HepG2 (cell line): Measurements from ENCODE around the gene C5AR1. TPM values are rescaled to one million over a fixed set of nuclear protein-coding genes. Genes with fewer than 3 reads are reported as not detected.

ENCODE experiments used
- ARHGAP35 ChIP-seq: sonication (generic); formaldehyde crosslinking; IDR thresholded peaks from 2 replicates; pipeline ENCODE4 v1.9.0; 2022; ENCODE audit warnings: mild to moderate bottlenecking, inconsistent platforms, moderate library complexity, missing genetic modification reagents, borderline replicate concordance
- DR1 ChIP-seq: sonication (generic); formaldehyde crosslinking; IDR thresholded peaks from 2 replicates; pipeline ENCODE4 v1.8.0; 2021; ENCODE audit warnings: mild to moderate bottlenecking, missing genetic modification reagents, inconsistent platforms
- GTF2F1 ChIP-seq: fragments of 150-350 bp; IDR thresholded peaks from 2 replicates; pipeline ENCODE4 v1.6.1; 2014; ENCODE audit warnings: low read length
- HMGXB3 ChIP-seq: sonication (generic); formaldehyde crosslinking; IDR thresholded peaks from 2 replicates; pipeline ENCODE4 v1.4.0; 2020; ENCODE audit warnings: missing genetic modification reagents, borderline replicate concordance
- HOMEZ ChIP-seq: IDR thresholded peaks from 2 replicates; pipeline ENCODE4 v1.6.1; 2016; ENCODE audit warnings: low read depth
- POGK ChIP-seq: sonication (generic); formaldehyde crosslinking; conservative IDR thresholded peaks from 2 replicates; pipeline ENCODE4 v1.8.0; 2022; ENCODE audit warnings: mild to moderate bottlenecking, moderate library complexity, missing genetic modification reagents
- RFXAP ChIP-seq: sonication (generic); formaldehyde crosslinking; IDR thresholded peaks from 2 replicates; pipeline ENCODE4 v1.4.0; 2020; ENCODE audit warnings: missing genetic modification reagents, borderline replicate concordance
- SALL1 ChIP-seq: sonication (generic); formaldehyde crosslinking; IDR thresholded peaks from 2 replicates; pipeline ENCODE4 v1.8.0; 2022; ENCODE audit warnings: mild to moderate bottlenecking, missing genetic modification reagents
- SSRP1 ChIP-seq: IDR thresholded peaks from 2 replicates; pipeline ENCODE4 v1.6.1; 2016; ENCODE audit warnings: control low read depth
- SUZ12 ChIP-seq: fragments of 150-350 bp; IDR thresholded peaks from 2 replicates; pipeline ENCODE4 v1.6.1; 2014; ENCODE audit warnings: low read depth, low read length
- TRAFD1 ChIP-seq: sonication (generic); formaldehyde crosslinking; IDR thresholded peaks from 2 replicates; pipeline ENCODE4 v1.5.1; 2020; ENCODE audit warnings: missing genetic modification reagents, mild to moderate bottlenecking, borderline replicate concordance
- ZBTB25 ChIP-seq: IDR thresholded peaks from 2 replicates; pipeline ENCODE4 v1.6.1; 2018; ENCODE audit warnings: missing genetic modification reagents
- ZBTB8A ChIP-seq: sonication (generic); formaldehyde crosslinking; IDR thresholded peaks from 2 replicates; pipeline ENCODE4 v1.4.0; 2020; ENCODE audit warnings: mild to moderate bottlenecking, low read depth, missing genetic modification reagents, borderline replicate concordance
- ZFP37 ChIP-seq: sonication (generic); formaldehyde crosslinking; IDR thresholded peaks from 2 replicates; pipeline ENCODE4 v1.4.0; 2020; ENCODE audit warnings: missing genetic modification reagents, borderline replicate concordance
- ZNF619 ChIP-seq: sonication (generic); formaldehyde crosslinking; IDR thresholded peaks from 2 replicates; pipeline ENCODE4 v1.4.0; 2020; ENCODE audit warnings: mild to moderate bottlenecking, missing genetic modification reagents
- ZNF713 ChIP-seq: sonication (generic); formaldehyde crosslinking; IDR thresholded peaks from 2 replicates; pipeline ENCODE4 v1.4.0; 2020; ENCODE audit warnings: mild to moderate bottlenecking, missing genetic modification reagents
- ZNF772 ChIP-seq: sonication (generic); formaldehyde crosslinking; IDR thresholded peaks from 2 replicates; pipeline ENCODE4 v1.5.0; 2020; ENCODE audit warnings: mild to moderate bottlenecking, missing genetic modification reagents
- ZNF83 ChIP-seq: sonication (generic); formaldehyde crosslinking; IDR thresholded peaks from 2 replicates; pipeline ENCODE4 v1.4.0; 2020; ENCODE audit warnings: missing genetic modification reagents, mild to moderate bottlenecking, borderline replicate concordance
- polyA plus RNA-seq, 8 experiments: library from polyadenylated mRNA; depleted of rRNA in 3 of 8; stranded (reverse) in 7 of 8; unstranded in 1 of 8; fragments of >200 nt; fragmentation: Illumina TruSeq in 4 of 8; extraction: Trizol in 4 of 8; gene quantifications; 2 replicates each; pipeline versions ENCODE4 v1.2.1 to v1.2.3, GENCODE V29; 2011 to 2016; ENCODE audit warnings: low read depth in 4 of 8, missing spikeins in 1 of 8, mixed read lengths in 1 of 8; ENCODE audit not compliant: insufficient read depth in 1 of 8
- total RNA-seq, 5 experiments: library from RNA; depleted of rRNA; stranded (reverse); fragments of >200 nt; fragmentation: Illumina TruSeq; extraction: Trizol; gene quantifications; 2 replicates each; pipeline ENCODE4 v1.2.3, GENCODE V29; 2016; ENCODE audit warnings: low read depth in 1 of 5

Gene C5AR1
- total and polyA plus RNA-seq, 2 of the 13 experiments (the other 11 are each of a cell fraction or from before 2014, with no cell fraction given) = 0.07 to 1.6 TPM

- TF ChIP-seq ZBTB8A (CRISPR knock-in tag) (no peak), ZNF83 (CRISPR knock-in tag) (no peak), HOMEZ (CRISPR knock-in tag) (0 out of 2 replicates have a peak, but pooled peaks have one; percentile 13), TRAFD1 (no peak), DR1 (CRISPR knock-in tag) (peak; percentile 59; the same call in 1 of the 2 replicates), ARHGAP35 (CRISPR knock-in tag) (peak; percentile 54; the same call in 1 of the 2 replicates), GTF2F1 (no peak), HMGXB3 (CRISPR knock-in tag) (peak; percentile 51; the same call in 1 of the 2 replicates), POGK (0 out of 2 replicates have a peak, but pooled peaks have one; percentile 18), ZNF772 (CRISPR knock-in tag) (peak; percentile 76; the same call in 1 of the 2 replicates), SSRP1 (CRISPR knock-in tag) (no peak), ZFP37 (no peak; the same call in 1 of the 2 replicates), SUZ12 (no peak), ZBTB25 (CRISPR knock-in tag) (no peak), RFXAP (peak; percentile 83; the same call in 1 of the 2 replicates), ZNF619 (CRISPR knock-in tag) (no peak), ZNF713 (CRISPR knock-in tag) (no peak), SALL1 (CRISPR knock-in tag) (peak; percentile 41; the same call in 1 of the 2 replicates)
Measured at GRCh38 chr19:47273313-47274070, 36.2 kb upstream of the C5AR1 start (continued).
